ENCODE measurements around the gene HMGB3. TPM values are rescaled to one million over a fixed set of nuclear protein-coding genes. Genes with fewer than 3 reads are reported as not detected.
"Not testable (repeated sequence)": the region's sequence is repeated elsewhere in the genome, so short reads cannot be mapped to it uniquely, and the experiment has no call there.

HMGB3 gene
- total RNA-seq, 6 experiments from 2014 or later, result 22.6 to 58.8 (median 26.5) TPM

DNA sequence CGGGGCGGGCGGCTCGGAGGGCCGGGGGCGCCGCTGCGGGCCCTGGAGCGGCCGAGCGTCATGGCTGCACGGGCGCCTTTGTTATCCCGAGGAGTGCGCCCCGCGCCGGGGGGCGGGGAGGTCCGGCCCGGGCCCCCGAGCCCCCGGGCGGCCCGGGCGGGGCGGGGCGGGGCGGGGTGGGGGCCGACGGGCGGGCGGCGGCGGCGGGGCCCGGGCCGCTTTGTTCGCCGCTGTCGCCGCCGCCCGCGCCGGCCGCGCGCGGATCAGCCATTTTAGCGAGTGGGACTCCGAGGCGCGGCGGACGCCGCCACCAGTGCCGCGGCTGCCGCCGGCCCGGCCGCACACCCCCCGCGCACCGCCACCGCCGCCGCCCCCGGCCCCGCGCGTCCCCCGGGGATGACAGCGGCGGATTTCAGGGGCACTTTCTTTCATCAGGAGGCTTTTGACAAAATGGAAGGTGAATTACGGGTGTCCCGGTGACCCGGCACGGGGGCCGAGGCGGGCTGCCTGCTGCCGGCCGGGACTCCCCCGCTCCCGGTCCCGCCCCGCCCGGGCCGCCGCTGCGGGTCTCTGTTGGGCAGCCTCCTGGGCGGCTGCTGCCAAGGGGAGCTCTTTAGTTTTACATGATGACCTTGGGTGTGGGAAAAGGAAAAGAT lies 1.2 kb downstream of the HMGB3 start:
- no peak for TF ChIP-seq POLR2A (IDR thresholded peaks at IDR 0.05)
- TF ChIP-seq, protein P1, sequence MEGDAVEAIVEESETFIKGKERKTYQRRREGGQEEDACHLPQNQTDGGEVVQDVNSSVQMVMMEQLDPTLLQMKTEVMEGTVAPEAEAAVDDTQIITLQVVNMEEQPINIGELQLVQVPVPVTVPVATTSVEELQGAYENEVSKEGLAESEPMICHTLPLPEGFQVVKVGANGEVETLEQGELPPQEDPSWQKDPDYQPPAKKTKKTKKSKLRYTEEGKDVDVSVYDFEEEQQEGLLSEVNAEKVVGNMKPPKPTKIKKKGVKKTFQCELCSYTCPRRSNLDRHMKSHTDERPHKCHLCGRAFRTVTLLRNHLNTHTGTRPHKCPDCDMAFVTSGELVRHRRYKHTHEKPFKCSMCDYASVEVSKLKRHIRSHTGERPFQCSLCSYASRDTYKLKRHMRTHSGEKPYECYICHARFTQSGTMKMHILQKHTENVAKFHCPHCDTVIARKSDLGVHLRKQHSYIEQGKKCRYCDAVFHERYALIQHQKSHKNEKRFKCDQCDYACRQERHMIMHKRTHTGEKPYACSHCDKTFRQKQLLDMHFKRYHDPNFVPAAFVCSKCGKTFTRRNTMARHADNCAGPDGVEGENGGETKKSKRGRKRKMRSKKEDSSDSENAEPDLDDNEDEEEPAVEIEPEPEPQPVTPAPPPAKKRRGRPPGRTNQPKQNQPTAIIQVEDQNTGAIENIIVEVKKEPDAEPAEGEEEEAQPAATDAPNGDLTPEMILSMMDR (IDR thresholded peaks at IDR 0.05), result no peak
- Histone ChIP-seq H3K27ac (no peak overlapping the region), H3K27me3 (no peaks in the 10 kb centered on the region), H3K9me3 (no peaks in the 10 kb centered on the region), H3K4me1 (no peaks in the 10 kb centered on the region), H3K36me3 (peaks cover 0 to 4% (median 0%) of the 10 kb centered on the region in 4 donors), H3K4me3 (peak overlapping the region; percentile 39 to 55 (median 44))
- no peak for DNase-seq
- intact Hi-C loops (cut with DNase I), result no loop called here
- ATAC-seq, result peak in 2 of 4 donors; percentile 6 to 9
- WGBS (ENCODE audit: insufficient coverage, low coverage, low lambda C conversion rate, missing lambda C conversion rate), result 0% methylated on average over 1 of the region's 93 CpGs

DNA sequence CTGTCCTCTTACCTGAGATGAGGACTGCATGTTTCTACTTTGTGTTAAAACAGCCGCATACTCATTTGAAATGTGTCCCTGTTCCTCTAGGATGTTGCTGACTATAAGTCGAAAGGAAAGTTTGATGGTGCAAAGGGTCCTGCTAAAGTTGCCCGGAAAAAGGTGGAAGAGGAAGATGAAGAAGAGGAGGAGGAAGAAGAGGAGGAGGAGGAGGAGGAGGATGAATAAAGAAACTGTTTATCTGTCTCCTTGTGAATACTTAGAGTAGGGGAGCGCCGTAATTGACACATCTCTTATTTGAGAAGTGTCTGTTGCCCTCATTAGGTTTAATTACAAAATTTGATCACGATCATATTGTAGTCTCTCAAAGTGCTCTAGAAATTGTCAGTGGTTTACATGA lies 4.6 kb downstream of the HMGB3 start:
- ATAC-seq; H3K27ac ChIP-seq; H3K9me3 ChIP-seq; H3K36me3 ChIP-seq; H3K27me3 ChIP-seq; intact Hi-C loops (cut with DNase I); DNase-seq; H3K4me1 ChIP-seq; H3K4me3 ChIP-seq: not testable (repeated sequence)
- WGBS (ENCODE audit: insufficient coverage, low coverage, low lambda C conversion rate, missing lambda C conversion rate), result 78% methylated on average over 5 of the region's 6 CpGs

DNA sequence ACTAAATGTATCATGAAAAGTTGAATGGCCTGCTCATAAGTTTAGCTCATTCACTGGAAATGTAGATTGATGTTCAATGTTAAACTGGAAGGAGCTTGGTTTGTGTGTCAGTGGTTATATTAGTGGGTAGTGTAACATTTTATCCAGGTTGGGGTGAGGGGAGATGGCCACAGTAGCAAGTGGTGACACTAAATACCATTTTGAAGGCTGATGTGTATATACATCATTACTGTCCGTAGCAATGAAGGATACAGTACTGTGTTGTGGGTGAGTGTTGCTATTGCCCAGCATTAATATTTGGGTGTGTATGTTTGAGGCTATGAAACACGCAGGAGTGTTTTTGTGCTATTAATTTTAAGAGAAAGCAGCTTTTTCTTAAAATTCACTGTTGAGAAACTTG lies 6.3 kb downstream of the HMGB3 start:
- Histone ChIP-seq H3K36me3 (peaks cover 0 to 4% (median 0%) of the 10 kb centered on the region in 4 donors), H3K4me1 (no peaks in the 10 kb centered on the region), H3K4me3 (no peak overlapping the region), H3K27me3 (no peaks in the 10 kb centered on the region), H3K27ac (no peak overlapping the region), H3K9me3 (no peaks in the 10 kb centered on the region)
- TF ChIP-seq, protein P1 (IDR thresholded peaks at IDR 0.05), result no peak
- no peak for TF ChIP-seq POLR2A (IDR thresholded peaks at IDR 0.05)
- DNase-seq (no peak), ATAC-seq (no peak)
- 66% methylated on average over 2 of the region's 2 CpGs for WGBS (ENCODE audit: insufficient coverage, low coverage, low lambda C conversion rate, missing lambda C conversion rate)
- intact Hi-C loops (cut with DNase I), result no loop called here

DNA sequence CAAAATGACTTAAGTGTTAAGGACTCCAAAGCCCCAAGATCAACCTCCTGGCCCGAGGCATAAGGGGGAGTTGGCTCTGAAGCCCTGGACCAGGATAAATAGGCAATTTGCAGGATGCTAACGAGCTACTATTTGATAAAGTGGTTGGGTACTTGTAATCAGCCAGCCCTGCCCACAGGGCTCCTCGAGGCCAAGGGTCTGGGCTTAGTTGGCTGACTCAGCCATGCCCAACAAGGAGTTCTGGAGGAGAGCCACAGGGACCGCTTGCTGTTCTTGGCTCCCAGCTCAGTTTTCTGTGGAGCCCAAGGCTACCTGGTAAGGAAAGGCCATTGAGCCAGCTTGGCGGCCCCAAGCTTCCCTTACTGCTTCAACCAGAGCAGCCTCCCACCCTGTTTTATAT lies 7.8 kb downstream of the HMGB3 start:
- no peak for TF ChIP-seq POLR2A (IDR thresholded peaks at IDR 0.05)
- TF ChIP-seq, protein P1 (IDR thresholded peaks at IDR 0.05), result no peak
- H3K27me3 ChIP-seq, result no peaks in the 10 kb centered on the region
- no peaks in the 10 kb centered on the region for H3K9me3 ChIP-seq
- DNase-seq (no peak), ATAC-seq (no peak)
- H3K4me3 ChIP-seq, result no peak overlapping the region
- H3K4me1 ChIP-seq, result no peaks in the 10 kb centered on the region
- 31% methylated on average over 2 of the region's 5 CpGs for WGBS (ENCODE audit: insufficient coverage, low coverage, low lambda C conversion rate, missing lambda C conversion rate)
- intact Hi-C loops (cut with DNase I), result no loop called here
- H3K27ac ChIP-seq, result no peak overlapping the region
- H3K36me3 ChIP-seq, result peaks cover 0 to 4% (median 0%) of the 10 kb centered on the region in 4 donors

DNA sequence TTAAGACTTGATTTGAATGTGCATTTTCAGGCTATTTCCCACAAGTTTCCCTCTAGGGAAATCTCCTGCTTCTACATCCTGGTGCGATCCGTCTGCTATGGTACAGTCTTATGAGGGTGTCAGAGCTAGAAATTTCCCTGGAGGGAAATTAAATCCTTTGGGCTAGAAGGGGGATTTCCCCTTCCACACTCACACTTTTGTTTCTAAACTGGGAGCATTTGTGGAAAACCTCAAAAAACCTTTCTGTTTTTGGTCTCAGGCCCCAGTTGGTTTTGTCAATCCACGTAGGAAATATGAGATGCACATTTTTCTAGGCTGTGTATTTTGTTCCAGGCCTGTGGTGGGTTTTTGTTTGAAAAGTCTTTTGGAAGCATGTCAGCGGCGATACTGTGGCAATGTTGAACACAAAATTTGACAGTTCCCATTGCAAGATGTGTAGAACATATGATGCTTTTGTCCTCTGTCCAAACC lies 17.8 kb downstream of the HMGB3 start:
- no peaks in the 10 kb centered on the region for H3K9me3 ChIP-seq
- H3K27me3 ChIP-seq, result no peaks in the 10 kb centered on the region
- H3K4me1 ChIP-seq, result no peaks in the 10 kb centered on the region
- DNase-seq (no peak), ATAC-seq (no peak)
- H3K36me3 ChIP-seq, result no peaks in the 10 kb centered on the region
- TF ChIP-seq POLR2A (IDR thresholded peaks at IDR 0.05), result no peak
- TF ChIP-seq, protein P1 (IDR thresholded peaks at IDR 0.05), result no peak
- H3K27ac ChIP-seq, result no peak overlapping the region
- intact Hi-C loops (cut with DNase I), result no loop called here
- no peak overlapping the region for H3K4me3 ChIP-seq
- 72% methylated on average over 5 of the region's 5 CpGs for WGBS (ENCODE audit: insufficient coverage, low coverage, low lambda C conversion rate, missing lambda C conversion rate)
